22Rv1 (cell line): ENCODE data around the gene CDC20.

ENCODE experiments used
- ZFX ChIP-seq: fragments of 450-650 bp; IDR thresholded peaks from 2 replicates; pipeline ENCODE4 v1.6.1; 2017; ENCODE audit warnings: antibody characterized with exemption, borderline replicate concordance
- TF ChIP-seq, protein P1 (sequence below): fragments of 450-650 bp; IDR thresholded peaks from 2 replicates; pipeline ENCODE4 v1.5.1; 2017; ENCODE audit warnings: mild to moderate bottlenecking

DNA sequence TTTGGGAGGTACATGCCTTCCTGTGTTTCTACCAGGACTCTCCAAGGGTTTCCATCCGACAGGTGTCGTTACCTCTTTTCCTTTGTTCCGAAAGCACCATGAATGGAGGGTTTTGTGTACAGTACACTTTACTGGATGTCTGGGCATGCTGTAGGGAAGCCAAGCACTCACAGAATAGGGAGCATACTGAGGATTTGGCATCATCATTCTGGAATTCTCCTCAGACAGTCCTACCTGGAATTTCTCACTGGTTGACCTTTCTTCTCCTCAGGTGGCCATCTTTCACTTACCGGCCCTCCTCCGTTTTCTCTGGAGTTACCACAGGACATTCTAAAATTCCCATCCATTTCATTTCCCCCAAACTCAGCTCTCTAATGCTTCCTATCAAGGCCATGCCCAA lies 27.1 kb upstream of the CDC20 start:
- TF ChIP-seq, protein P1, sequence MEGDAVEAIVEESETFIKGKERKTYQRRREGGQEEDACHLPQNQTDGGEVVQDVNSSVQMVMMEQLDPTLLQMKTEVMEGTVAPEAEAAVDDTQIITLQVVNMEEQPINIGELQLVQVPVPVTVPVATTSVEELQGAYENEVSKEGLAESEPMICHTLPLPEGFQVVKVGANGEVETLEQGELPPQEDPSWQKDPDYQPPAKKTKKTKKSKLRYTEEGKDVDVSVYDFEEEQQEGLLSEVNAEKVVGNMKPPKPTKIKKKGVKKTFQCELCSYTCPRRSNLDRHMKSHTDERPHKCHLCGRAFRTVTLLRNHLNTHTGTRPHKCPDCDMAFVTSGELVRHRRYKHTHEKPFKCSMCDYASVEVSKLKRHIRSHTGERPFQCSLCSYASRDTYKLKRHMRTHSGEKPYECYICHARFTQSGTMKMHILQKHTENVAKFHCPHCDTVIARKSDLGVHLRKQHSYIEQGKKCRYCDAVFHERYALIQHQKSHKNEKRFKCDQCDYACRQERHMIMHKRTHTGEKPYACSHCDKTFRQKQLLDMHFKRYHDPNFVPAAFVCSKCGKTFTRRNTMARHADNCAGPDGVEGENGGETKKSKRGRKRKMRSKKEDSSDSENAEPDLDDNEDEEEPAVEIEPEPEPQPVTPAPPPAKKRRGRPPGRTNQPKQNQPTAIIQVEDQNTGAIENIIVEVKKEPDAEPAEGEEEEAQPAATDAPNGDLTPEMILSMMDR, result no peak
- TF ChIP-seq ZFX, result no peak
